Skeletal muscle satellite cell (primary cell): ENCODE results near the gene RHOG. TPM values are rescaled to one million over a fixed set of nuclear protein-coding genes. Genes with fewer than 3 reads are reported as not detected.

Experiments
- H3K27me3 ChIP-seq: 2 replicates; pipeline ENCODE4 v1.7.0; 2013; ENCODE audit warnings: low read length; ENCODE audit not compliant: control insufficient read depth, insufficient read depth
- H3K36me3 ChIP-seq: 2 replicates; pipeline ENCODE4 v1.7.0; 2013; ENCODE audit warnings: mild to moderate bottlenecking, control low read depth, low read length; ENCODE audit not compliant: insufficient read depth
- H3K4me1 ChIP-seq: 2 replicates; pipeline ENCODE4 v1.7.0; 2013; ENCODE audit warnings: low read length; ENCODE audit not compliant: control insufficient read depth, insufficient read depth
- H3K4me2 ChIP-seq: 2 replicates; pipeline ENCODE4 v1.7.0; 2013; ENCODE audit warnings: mild to moderate bottlenecking, low read length
- H3K4me3 ChIP-seq: 2 replicates; pipeline ENCODE4 v1.7.0; 2013; ENCODE audit warnings: low read length
- H3K9ac ChIP-seq: 2 replicates; pipeline ENCODE4 v1.7.0; 2013; ENCODE audit warnings: mild to moderate bottlenecking, low read depth, low read length, moderate library complexity
- H3K9me3 ChIP-seq: replicated peaks from 2 replicates; pipeline ENCODE4 v1.7.0; 2013; ENCODE audit warnings: mild to moderate bottlenecking, control low read depth, low read length
- total RNA-seq: library from RNA; depleted of rRNA; stranded (reverse); fragments of >200 nt; gene quantifications from 2 replicates; pipeline ENCODE4 v1.2.3, GENCODE V29; 2012; rRNA removed

RHOG gene
- total RNA-seq: 17.0 and 24.1 TPM in 2 replicates

DNA sequence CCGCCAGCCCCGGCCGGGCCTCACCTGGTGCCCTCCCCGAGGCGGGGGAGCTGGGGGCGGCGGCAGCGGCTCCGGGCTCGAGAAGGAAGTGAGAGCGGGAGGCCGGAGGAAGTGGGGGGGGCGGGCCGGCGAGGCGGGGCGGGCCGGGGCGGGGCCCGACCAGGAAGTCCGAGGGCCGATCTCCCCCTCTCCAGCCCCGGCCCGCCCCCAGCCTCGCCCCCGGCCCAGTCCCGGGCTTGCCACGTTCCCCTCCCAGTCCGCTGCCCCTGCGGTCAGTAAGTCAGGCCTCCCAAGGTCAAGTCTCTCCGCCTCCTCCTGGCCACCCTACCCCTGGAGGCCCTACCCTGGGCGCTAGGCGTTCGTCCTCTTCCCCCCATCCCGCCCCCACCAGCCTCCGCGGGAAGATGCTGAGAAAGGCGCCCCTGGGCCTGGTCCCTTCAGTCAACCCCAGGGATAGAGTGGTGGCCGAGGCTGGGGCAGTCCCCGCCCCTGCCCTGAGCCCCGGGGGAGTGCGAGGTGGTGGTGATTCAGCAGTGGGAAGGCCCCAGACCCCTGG, at the start of gene RHOG:
TSS of gene RHOG (minus strand) at position 90 of the 556 bp plus-strand sequence. CDS start 12,821 bp downstream, outside the sequence.
- peak within 1 kb of the TSS; percentile 91 for H3K9ac ChIP-seq
- H3K4me1 ChIP-seq: peaks cover 32% of the 10 kb centered on the region
- H3K9me3 ChIP-seq: no peaks in the 10 kb centered on the region
- H3K4me3 ChIP-seq: peak within 1 kb of the TSS; percentile 97
- no peaks in the 10 kb centered on the region for H3K36me3 ChIP-seq
- peak within 1 kb of the TSS; percentile 98 for H3K4me2 ChIP-seq
- H3K27me3 ChIP-seq: no peaks in the 10 kb centered on the region

DNA sequence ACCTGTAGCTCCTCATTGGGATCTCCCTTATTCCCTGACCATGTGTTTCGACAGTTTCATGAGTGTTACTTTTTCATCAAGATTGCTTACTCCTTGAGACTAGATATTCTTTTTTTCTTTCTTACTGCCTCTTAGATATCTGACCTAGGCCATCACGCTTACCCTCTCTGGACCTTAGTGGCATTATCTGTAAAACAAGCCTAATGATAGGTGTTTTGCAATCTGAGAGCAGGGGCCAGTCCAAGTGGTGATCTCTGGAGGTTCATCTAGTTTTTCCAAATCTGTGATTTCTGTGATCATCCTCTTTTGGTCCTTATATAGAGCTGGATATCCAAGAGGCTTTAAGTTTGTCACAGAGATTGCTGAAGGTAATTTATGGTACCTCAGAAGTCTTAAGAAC, 49.3 kb upstream of the RHOG start:
- peaks cover 10% of the 10 kb centered on the region for H3K4me1 ChIP-seq

DNA sequence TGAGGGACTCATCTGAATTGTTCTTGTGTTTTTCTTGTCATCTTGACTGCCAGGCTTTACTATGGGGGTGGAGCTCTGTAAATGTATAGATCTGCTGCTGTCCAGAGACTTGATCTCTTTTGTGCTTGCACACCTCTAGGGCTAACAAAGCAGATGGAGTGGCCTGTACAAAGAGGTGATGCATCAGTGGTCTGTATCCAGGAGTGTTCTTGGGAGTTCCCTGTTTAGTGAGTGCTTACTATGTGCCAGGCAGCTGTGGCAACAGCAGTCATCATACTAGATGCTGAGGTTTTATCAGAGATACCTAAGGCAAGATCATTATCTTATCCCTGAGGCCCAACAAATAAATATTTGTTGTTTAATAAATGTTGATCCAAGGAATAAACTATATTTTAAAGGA, 48.1 kb upstream of the RHOG start:
- H3K4me2 ChIP-seq: no peak overlapping the region
- H3K36me3 ChIP-seq: no peaks in the 10 kb centered on the region
- no peaks in the 10 kb centered on the region for H3K27me3 ChIP-seq
- no peak overlapping the region for H3K4me3 ChIP-seq
- H3K9ac ChIP-seq: no peak overlapping the region
- H3K4me1 ChIP-seq: peaks cover 2% of the 10 kb centered on the region
- H3K9me3 ChIP-seq: no peaks in the 10 kb centered on the region

More for the DNA sequence above, 49.3 kb upstream of the RHOG start:
- Histone ChIP-seq H3K9me3 (no peaks in the 10 kb centered on the region), H3K27me3 (no peaks in the 10 kb centered on the region), H3K9ac (no peak overlapping the region), H3K36me3 (no peaks in the 10 kb centered on the region), H3K4me3 (no peak overlapping the region), H3K4me2 (no peak overlapping the region)

DNA sequence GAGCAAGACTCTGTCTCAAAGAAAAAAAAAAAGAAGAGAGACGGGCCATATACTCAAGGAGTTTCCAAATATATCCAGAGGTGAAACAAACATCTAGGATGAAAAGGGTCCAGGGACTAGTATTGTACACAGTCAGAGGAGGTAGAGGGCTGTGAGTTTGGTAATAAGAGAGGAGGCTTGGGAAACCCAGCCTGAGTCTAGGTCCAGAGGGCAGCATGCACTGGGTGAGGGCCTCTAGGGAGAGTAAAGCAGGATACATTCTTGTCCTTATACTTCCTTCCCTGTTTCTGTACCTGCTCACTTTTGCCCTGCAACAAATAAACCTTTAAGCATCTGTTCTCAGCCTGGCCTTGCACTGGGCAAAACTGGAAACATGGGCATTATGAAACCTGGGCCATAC, 46.2 kb upstream of the RHOG start:
- Histone ChIP-seq H3K9me3 (no peaks in the 10 kb centered on the region), H3K27me3 (no peaks in the 10 kb centered on the region), H3K9ac (no peak overlapping the region), H3K4me3 (no peak overlapping the region), H3K36me3 (no peaks in the 10 kb centered on the region), H3K4me1 (no peaks in the 10 kb centered on the region), H3K4me2 (no peak overlapping the region)

DNA sequence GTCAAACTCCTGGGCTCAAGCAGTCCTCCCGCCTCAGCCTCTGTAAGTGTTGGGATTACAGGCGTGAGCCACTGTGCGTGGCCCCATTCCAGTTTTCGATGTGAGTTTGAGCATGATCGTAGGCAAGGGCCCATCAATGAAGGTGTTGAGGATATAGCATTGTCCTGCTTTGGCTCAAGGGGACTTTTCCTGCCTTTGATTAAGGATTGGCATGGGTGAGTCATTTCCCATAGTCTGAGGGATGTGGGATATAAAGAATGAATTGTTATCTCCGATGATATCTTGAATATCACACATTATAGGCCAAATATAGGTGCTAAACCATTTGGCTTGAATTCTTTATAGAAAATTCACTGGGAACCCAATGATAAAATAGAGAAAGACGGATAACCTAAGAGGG, 45.1 kb upstream of the RHOG start:
- peaks cover under 1% of the 10 kb centered on the region for H3K4me1 ChIP-seq
- H3K9ac ChIP-seq: no peak overlapping the region
- H3K4me3 ChIP-seq: no peak overlapping the region
- H3K27me3 ChIP-seq: no peaks in the 10 kb centered on the region
- no peak overlapping the region for H3K4me2 ChIP-seq
- H3K36me3 ChIP-seq: no peaks in the 10 kb centered on the region
- H3K9me3 ChIP-seq: no peaks in the 10 kb centered on the region

DNA sequence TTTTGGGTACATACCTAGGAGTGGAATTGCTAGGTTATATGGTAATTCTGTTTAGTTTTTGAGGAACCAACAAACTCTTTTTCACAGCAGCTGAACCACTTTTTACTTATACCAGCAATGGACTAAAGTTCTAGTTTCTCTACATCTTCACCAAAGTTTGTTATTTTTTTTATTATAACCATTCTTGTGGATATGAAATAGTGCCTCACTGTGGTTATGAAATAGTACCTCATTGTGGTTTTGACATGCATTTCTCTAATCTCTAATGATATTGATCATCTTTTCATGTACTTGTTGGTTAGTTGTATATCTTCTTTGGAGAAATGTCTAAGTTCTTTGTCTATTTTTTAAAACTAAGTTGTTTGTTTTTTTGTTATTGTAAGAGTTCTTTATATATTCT, 41.9 kb upstream of the RHOG start:
- no peaks in the 10 kb centered on the region for H3K9me3 ChIP-seq
- no peaks in the 10 kb centered on the region for H3K36me3 ChIP-seq
- H3K27me3 ChIP-seq: no peaks in the 10 kb centered on the region
- peaks cover 10% of the 10 kb centered on the region for H3K4me1 ChIP-seq
- no peak overlapping the region for H3K4me2 ChIP-seq
- H3K9ac ChIP-seq: no peak overlapping the region
- H3K4me3 ChIP-seq: no peak overlapping the region

DNA sequence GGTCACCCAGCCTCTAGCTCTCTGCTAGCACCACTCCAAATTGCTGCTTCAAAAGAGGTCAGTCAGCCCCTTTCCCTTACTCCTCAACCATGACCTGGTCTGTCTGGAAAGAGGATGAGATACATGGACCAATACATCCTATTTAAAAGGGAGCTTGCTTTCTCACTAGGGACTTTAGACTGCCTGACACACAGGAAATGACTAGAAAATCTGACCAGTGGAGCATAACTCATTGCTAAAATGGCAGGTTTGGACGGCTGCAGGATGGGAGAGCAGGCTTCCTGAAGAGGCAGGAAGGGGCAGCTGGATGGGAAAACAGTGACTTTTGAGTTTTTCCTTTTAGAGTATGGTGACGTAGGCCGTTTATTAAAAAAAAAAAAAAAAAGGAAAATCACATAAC, 40.0 kb upstream of the RHOG start:
- no peak overlapping the region for H3K9ac ChIP-seq
- H3K9me3 ChIP-seq: no peaks in the 10 kb centered on the region
- peaks cover 10% of the 10 kb centered on the region for H3K4me1 ChIP-seq
- no peak overlapping the region for H3K4me3 ChIP-seq
- peak overlapping the region; percentile 20 for H3K4me2 ChIP-seq
- no peaks in the 10 kb centered on the region for H3K36me3 ChIP-seq
- H3K27me3 ChIP-seq: no peaks in the 10 kb centered on the region

DNA sequence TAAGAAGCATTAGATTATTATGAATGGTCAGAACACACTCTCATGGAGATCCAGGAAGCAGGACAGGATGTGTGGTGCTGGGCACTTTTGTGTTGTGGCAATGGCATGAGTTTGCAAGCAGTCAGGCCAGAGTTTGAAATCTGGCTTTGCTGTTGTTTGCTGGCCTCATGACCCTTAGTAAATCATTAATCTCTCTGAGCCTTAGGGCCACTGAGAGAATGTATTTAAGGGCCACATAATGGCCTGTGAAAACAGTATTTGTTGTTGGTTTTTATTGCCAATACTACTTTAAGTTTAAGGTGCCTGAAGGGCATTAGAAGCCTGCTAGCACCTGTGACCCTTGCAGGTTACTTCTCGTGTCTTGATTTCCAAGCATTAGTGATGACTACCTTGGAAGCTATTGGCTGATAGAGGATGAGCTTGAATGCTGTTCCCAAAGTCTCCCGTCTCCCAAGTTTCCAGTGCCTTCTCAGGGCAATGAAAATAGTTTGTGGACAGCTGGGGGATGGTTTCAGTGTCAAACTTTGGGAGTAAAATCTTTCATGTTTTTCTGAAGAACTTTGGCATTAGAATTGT, 39.3 kb upstream of the RHOG start:
- Histone ChIP-seq H3K27me3 (no peaks in the 10 kb centered on the region), H3K4me3 (no peak overlapping the region), H3K4me2 (no peak overlapping the region), H3K9me3 (no peaks in the 10 kb centered on the region), H3K4me1 (peaks cover 10% of the 10 kb centered on the region), H3K9ac (no peak overlapping the region), H3K36me3 (no peaks in the 10 kb centered on the region)

DNA sequence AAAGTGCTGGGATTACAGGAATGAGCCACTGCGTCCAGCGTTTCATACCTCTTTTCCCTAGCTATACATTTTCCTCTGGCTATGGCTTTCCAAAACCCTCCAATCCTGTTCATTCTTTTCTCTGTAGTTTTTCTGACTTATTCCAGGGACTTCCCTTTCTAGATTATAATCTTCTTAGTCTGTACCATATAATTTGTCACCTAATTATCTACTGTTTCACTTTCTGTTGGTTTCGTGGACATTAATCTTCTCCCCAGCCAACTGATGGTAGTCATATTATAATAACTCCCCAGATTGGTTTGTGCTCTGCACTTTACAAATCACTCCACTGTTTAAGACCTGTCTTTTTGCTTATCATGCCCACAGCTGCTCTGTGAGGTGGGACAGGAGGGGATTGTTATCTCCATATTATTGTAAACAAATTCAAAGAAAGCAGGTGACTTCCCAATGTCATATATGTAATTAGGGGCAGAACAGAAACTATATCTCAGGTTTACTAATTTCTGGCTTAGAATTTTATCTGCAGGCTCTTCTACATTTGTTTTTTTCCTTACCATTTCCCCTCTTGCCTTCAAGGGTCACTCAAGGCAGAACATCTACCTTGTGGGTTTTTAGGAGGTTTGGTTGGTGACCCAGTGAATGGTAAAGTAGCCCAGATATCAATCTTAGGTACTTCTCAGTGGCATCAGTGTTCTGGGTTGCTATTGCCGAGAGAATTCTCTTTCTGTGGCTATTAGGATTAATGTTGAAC, 38.6 kb upstream of the RHOG start:
- Histone ChIP-seq H3K4me2 (no peak overlapping the region), H3K36me3 (no peaks in the 10 kb centered on the region), H3K4me1 (peaks cover 10% of the 10 kb centered on the region), H3K9me3 (no peaks in the 10 kb centered on the region), H3K9ac (no peak overlapping the region), H3K4me3 (no peak overlapping the region), H3K27me3 (no peaks in the 10 kb centered on the region)

DNA sequence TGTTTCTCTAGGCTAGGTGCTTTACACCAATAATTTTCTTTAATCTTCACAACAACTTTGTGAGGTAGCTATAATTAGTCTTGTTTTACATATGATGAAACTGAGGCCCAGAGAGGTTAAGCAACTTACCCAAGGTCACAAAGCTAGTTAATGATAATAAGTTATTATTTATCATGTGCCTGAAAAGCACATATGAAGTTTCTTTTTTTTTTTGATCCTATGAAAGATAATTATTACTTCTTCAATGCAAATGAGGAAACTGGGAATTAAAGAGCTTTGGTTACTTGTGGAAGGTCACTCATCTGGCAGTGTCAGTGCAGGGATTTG, 37.5 kb upstream of the RHOG start:
- no peak overlapping the region for H3K9ac ChIP-seq
- peaks cover 10% of the 10 kb centered on the region for H3K4me1 ChIP-seq
- H3K4me2 ChIP-seq: no peak overlapping the region
- H3K4me3 ChIP-seq: no peak overlapping the region
- H3K27me3 ChIP-seq: no peaks in the 10 kb centered on the region
- H3K9me3 ChIP-seq: no peaks in the 10 kb centered on the region
- H3K36me3 ChIP-seq: no peaks in the 10 kb centered on the region

DNA sequence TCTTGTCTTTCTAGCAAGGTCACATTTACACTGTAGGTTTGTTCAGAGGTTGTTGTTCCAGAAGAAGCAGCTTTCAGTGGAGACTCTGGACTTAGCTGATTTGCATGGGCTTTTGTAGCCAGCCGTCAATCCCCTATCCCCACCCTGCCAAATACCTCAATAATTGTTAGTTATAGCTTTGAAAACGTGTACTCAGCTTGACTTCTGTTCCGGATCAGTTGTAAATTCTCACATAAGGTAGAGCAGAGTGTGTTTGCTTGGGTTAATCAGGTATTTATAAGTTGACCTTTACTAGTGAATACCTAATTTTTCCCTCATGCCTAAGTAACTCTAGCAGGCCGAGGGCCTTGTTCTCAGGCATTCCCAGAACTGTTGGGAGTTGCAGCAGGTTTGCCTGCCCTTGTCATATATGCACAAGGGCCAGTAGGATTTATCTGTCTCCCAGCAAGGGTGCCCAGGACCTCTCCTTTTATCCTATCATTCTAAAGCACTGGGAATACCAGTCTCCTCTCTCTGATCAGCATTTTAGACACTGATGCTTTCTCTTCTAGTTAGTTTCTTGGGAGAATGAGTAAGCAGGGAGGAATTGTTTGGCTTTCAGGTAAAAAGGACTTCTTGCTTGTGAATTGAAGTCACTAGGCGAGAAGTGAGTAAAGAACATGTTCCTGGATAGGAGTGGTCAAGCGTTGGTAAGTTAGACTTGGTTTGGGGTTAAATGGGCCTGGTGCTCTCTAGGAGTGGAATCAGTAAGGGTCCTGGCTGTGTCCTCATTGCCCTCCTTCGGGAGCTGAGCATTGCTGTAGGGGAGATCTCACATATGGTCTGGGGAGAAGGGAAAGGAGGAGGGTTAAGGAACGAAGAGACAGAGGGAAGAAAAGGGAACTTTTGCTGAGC, 36.9 kb upstream of the RHOG start:
- H3K4me2 ChIP-seq: no peak overlapping the region
- no peak overlapping the region for H3K9ac ChIP-seq
- no peaks in the 10 kb centered on the region for H3K36me3 ChIP-seq
- no peak overlapping the region for H3K4me3 ChIP-seq
- no peaks in the 10 kb centered on the region for H3K27me3 ChIP-seq
- peaks cover 10% of the 10 kb centered on the region for H3K4me1 ChIP-seq
- no peaks in the 10 kb centered on the region for H3K9me3 ChIP-seq
